Uterus (tissue), 2 donors: ENCODE results near the gene CLMP.

ENCODE experiments used
- CTCF ChIP-seq, 4 experiments: fragments of 200-600 bp in 2 of 4; fragments of 450-650 bp in 2 of 4; sonication (generic) in 2 of 4; IDR thresholded peaks; one replicate each; pipeline ENCODE4 v1.5.1; 2016 to 2019; ENCODE audit warnings: antibody characterized with exemption in 4 of 4, mild to moderate bottlenecking in 2 of 4, moderate library complexity in 1 of 4
- POLR2A ChIP-seq, 2 donors: fragments of 450-650 bp; IDR thresholded peaks; one replicate each; pipeline ENCODE4 v1.6.1; 2016; ENCODE audit warnings: antibody characterized with exemption in 2 of 2, mild to moderate bottlenecking in 1 of 2, moderate library complexity in 1 of 2

- TF ChIP-seq CTCF (IDR thresholded peaks at IDR 0.05) (no peak), POLR2A (IDR thresholded peaks at IDR 0.05) (no peak)
Observed at GRCh38 chr11:123041185-123041584, 153.9 kb downstream of the CLMP start.
